AG04450 (cell line): ENCODE measurements around the gene CXCR4. TPM values are rescaled to one million over a fixed set of nuclear protein-coding genes. Genes with fewer than 3 reads are reported as not detected.

Experiments used
- CTCF ChIA-PET: fragments of 300-600, 350-600 bp; formaldehyde crosslinking; extraction: SDS; loops from one replicate; lab custom pipeline; 2022; ENCODE audit warnings: antibody characterized with exemption, inconsistent platforms; lab: Charles Lee
- POLR2A ChIA-PET: fragments of 350-600 bp; formaldehyde crosslinking; extraction: SDS; loops from one replicate; lab custom pipeline; 2021; ENCODE audit warnings: antibody characterized with exemption, inconsistent platforms; lab: Yijun Ruan, JAX
- DNase-seq: peaks from one replicate; pipeline ENCODE4 v3.0.0-alpha.2; 2011; ENCODE audit warnings: low read depth, low spot score
- H3K27ac ChIP-seq: one replicate; pipeline ENCODE4 v1.5.1; 2012; ENCODE audit warnings: low read depth, low read length, control low read depth
- H3K27me3 ChIP-seq: one replicate; pipeline ENCODE4 v1.6.0; 2012; ENCODE audit warnings: low read length; ENCODE audit not compliant: control insufficient read depth, insufficient read depth
- H3K4me3 ChIP-seq: 2 replicates; pipeline ENCODE4 v1.5.1; 2011; ENCODE audit warnings: mild to moderate bottlenecking, low read depth, low read length, control low read depth
- H3K9me3 ChIP-seq: 2 replicates; pipeline ENCODE4 v1.5.1; 2012; ENCODE audit warnings: low read length; ENCODE audit not compliant: control insufficient read depth, insufficient read depth
- polyA plus RNA-seq: library from polyadenylated mRNA; depleted of rRNA; stranded (reverse); fragments of >200 nt; gene quantifications from 2 replicates; pipeline ENCODE4 v1.2.3, GENCODE V29; 2011
- TF ChIP-seq, protein P1 (sequence below): IDR thresholded peaks from 2 replicates; pipeline ENCODE4 v1.5.1; 2011; ENCODE audit warnings: low read depth, low read length, control low read depth, inconsistent platforms

The CXCR4 gene
- polyA plus RNA-seq, 1 experiment, result not detected

DNA sequence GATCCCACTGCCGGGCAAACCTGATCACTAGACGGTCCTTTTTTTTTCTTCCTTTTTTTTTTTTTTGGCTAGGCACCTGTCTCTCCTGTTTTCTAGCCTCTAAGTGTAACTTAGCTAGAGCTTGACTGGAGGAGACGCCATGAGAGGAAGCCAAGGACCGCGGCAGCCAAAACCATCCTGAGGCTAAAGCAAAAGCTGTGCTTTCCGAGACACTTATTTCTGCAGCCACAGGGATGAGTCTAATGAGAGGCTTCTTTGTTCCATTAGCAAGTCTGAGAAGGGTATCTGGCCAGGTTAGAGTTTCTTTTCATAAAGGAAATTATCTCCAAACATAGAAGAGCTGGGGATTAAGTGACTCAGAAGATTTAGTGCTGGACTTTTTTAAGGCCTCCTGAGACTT, 7.3 kb upstream of the CXCR4 start:
- Histone ChIP-seq H3K9me3 (no peaks in the 10 kb centered on the region), H3K27me3 (peaks cover 8% of the 10 kb centered on the region), H3K4me3 (no peak overlapping the region), H3K27ac (no peak overlapping the region)
- TF ChIP-seq, protein P1, sequence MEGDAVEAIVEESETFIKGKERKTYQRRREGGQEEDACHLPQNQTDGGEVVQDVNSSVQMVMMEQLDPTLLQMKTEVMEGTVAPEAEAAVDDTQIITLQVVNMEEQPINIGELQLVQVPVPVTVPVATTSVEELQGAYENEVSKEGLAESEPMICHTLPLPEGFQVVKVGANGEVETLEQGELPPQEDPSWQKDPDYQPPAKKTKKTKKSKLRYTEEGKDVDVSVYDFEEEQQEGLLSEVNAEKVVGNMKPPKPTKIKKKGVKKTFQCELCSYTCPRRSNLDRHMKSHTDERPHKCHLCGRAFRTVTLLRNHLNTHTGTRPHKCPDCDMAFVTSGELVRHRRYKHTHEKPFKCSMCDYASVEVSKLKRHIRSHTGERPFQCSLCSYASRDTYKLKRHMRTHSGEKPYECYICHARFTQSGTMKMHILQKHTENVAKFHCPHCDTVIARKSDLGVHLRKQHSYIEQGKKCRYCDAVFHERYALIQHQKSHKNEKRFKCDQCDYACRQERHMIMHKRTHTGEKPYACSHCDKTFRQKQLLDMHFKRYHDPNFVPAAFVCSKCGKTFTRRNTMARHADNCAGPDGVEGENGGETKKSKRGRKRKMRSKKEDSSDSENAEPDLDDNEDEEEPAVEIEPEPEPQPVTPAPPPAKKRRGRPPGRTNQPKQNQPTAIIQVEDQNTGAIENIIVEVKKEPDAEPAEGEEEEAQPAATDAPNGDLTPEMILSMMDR, result no peak
- CTCF ChIA-PET, result interaction anchor here (1.5 kb wide), 1 partner anchor 212 kb away, joined by 4 read pairs; no protein-coding TSS in a partner anchor
- POLR2A ChIA-PET, result no interaction called here
- DNase-seq, result no peak

DNA sequence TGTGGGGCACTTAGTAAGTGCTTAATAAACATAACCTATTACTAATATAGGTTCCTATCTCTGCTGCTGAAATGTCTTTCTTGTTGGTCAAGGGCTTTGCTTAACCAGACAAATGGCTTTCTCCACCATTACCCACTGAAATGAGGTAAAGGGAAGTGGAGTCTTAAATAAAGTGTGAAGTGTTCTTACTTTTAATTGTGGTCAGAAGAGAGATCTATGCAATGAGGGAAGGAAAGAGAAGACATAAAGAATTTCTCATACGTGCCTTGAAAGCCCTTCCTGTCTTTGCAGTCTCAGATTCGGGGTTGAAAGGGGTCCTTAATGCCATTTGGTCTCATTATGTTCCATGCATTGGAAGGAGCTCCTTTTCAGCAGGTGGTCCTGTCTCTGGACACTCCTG, 6.9 kb upstream of the CXCR4 start:
- CTCF ChIA-PET, result interaction anchor here (1.5 kb wide), 1 partner anchor 211 kb away, joined by 4 read pairs; no protein-coding TSS in a partner anchor
- TF ChIP-seq, protein P1, result no peak

GRCh38 chr2:136122661-136123060, 4.7 kb upstream of the CXCR4 start:
- Histone ChIP-seq H3K27ac (no peak overlapping the region), H3K4me3 (no peak overlapping the region), H3K27me3 (peaks cover 24% of the 10 kb centered on the region), H3K9me3 (no peaks in the 10 kb centered on the region)
- CTCF ChIA-PET, result no interaction called here
- TF ChIP-seq, protein P1, result no peak
- POLR2A ChIA-PET, result no interaction called here
- DNase-seq, result no peak

More for the DNA sequence above, 6.9 kb upstream of the CXCR4 start:
- Histone ChIP-seq H3K9me3 (no peaks in the 10 kb centered on the region), H3K4me3 (no peak overlapping the region), H3K27ac (no peak overlapping the region), H3K27me3 (peaks cover 12% of the 10 kb centered on the region)
- POLR2A ChIA-PET, result no interaction called here
- no peak for DNase-seq

- Histone ChIP-seq H3K9me3 (no peaks in the 10 kb centered on the region; the same call in 1 of the 2 replicates), H3K27me3 (peaks cover 34% of the 10 kb centered on the region), H3K27ac (no peak overlapping the region), H3K4me3 (no peak overlapping the region)
- TF ChIP-seq, protein P1, result no peak
- ChIA-PET CTCF (no interaction called here), POLR2A (no interaction called here)
- no peak for DNase-seq
Observed at GRCh38 chr2:136121204-136121910, 3.4 kb upstream of the CXCR4 start.
